IMR-90 (cell line): ENCODE results near the gene NRDC.

Source experiments
- BHLHE40 ChIP-seq: fragments of 150-350 bp; IDR thresholded peaks from 2 replicates; pipeline ENCODE4 v1.6.1; 2016; ENCODE audit warnings: mild to moderate bottlenecking, low read depth, low read length
- CHD1 ChIP-seq: IDR thresholded peaks from 2 replicates; pipeline ENCODE4 v1.6.1; 2012; ENCODE audit warnings: low read depth, low read length, improper control_type of control experiment
- CTCF ChIP-seq: conservative IDR thresholded peaks from 2 replicates; pipeline ENCODE4 v1.5.1; 2012; ENCODE audit warnings: mild to moderate bottlenecking, low read depth, low read length, improper control_type of control experiment
- MAZ ChIP-seq: IDR thresholded peaks from 2 replicates; pipeline ENCODE4 v1.6.1; 2012; ENCODE audit warnings: low read depth, mild to moderate bottlenecking, low read length, improper control_type of control experiment, moderate library complexity, borderline replicate concordance
- POLR2A ChIP-seq: IDR thresholded peaks from 2 replicates; pipeline ENCODE4 v1.6.1; 2012; ENCODE audit warnings: mild to moderate bottlenecking, low read depth, low read length
- USF2 ChIP-seq: fragments of 150-350 bp; IDR thresholded peaks from 2 replicates; pipeline ENCODE4 v1.6.1; 2017; ENCODE audit warnings: mild to moderate bottlenecking, antibody characterized with exemption, low read length, low read depth

GRCh38 chr1:51855624-51856023, 22.9 kb downstream of the NRDC start:
- TF ChIP-seq CTCF (no peak), POLR2A (no peak), CHD1 (no peak), USF2 (no peak), BHLHE40 (no peak), MAZ (no peak)
